Stimulated activated CD8-positive, alpha-beta memory T cell treated with anti-CD3 and anti-CD28 coated beads, Interleukin-15, amount 100 ng/mL, for 48 hours (primary cell): ENCODE results near the gene MB21D2.
"Not testable (repeated sequence)": the region's sequence is repeated elsewhere in the genome, so short reads cannot be mapped to it uniquely, and the experiment has no call there.

Experiments used
- DNase-seq, 2 donors: peaks; one replicate each; pipeline ENCODE4 v3.0.0-alpha.2; 2020; ENCODE audit warnings: low read depth in 2 of 2

The MB21D2 gene

GRCh38 chr3:192917404-192918274 is at the start of gene MB21D2:
TSS of gene MB21D2 (minus strand) at chr3:192917856. CDS start at chr3:192917840, 16 bp downstream.
- DNase-seq = peak; percentile 30 to 36

DNA sequence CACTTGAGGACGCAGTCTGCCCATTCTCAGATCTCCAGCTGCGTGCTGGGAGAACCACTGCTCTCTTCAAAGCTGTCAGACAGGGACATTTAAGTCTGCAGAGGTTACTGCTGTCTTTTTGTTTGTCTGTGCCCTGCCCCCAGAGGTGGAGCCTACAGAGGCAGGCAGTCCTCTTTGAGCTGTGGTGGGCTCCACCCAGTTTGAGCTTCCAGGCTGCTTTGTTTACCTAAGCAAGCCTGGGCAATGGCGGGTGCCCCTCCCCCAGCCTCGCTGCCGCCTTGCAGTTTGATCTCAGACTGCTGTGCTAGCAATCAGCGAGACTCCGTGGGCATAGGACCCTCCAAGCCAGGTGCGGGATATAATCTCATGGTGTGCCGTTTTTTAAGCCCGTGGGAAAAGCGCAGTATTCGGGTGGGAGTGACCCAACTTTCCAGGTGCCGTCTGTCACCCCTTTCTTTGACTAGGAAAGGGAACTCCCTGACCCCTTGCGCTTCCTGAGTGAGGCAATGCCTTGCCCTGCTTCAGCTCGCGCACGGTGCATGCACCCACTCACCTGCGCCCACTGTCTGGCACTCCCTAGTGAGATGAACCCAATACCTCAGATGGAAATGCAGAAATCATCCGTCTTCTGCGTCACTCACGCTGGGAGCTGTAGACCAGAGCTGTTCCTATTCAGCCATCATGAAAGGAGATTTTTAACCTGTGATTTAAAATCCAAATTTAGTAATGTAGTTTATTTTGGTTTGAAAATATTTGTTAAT is 47.5 kb upstream of the MB21D2 start:
- not testable (repeated sequence) for DNase-seq

- no peak for DNase-seq
Observed at GRCh38 chr3:192959773-192960172, 42.1 kb upstream of the MB21D2 start.

GRCh38 chr3:192958219-192958872 is 40.7 kb upstream of the MB21D2 start:
- DNase-seq = no peak

GRCh38 chr3:192957441-192958021 is 39.9 kb upstream of the MB21D2 start:
- DNase-seq = peak in 1 of 2 donors; percentile 24

GRCh38 chr3:192953926-192954325 is 36.3 kb upstream of the MB21D2 start:
- DNase-seq = no peak

DNA sequence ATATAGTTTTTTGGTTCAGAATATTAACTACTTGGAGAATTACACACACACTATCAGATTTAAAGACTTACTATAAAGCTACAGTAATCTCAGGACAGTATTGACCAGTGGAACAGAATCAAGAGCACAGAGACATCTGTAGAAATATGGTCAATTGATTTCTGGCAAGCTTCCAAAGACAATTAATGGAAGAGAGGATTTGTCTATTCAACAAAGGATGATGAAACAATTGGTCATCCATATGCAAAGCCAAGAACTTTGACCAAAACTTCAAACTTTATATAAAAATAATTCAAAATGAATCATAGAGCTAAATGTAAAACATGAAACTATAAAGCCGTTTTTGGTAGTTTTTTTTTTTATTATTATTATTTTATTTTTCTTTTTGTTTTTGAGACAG is 29.8 kb upstream of the MB21D2 start:
- DNase-seq = no peak

DNA sequence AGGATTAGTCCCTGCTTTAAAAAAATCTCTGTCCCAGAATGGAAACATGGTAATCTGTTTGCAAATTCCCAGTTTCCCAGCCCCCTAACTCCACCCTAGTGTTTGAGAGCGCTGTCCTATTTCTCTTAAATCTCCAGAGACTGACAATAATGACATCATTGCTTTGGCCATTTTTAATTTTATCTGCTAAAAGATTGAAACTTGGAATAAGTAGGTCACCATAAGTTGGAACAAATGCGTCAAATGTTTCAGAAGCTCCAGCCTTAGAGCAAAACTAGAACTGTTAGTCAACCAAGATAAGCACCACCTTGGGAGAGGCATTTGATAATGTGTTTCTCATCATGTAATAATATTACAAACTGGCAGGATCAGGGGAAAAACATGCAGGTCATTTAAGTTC is 25.7 kb upstream of the MB21D2 start:
- no peak for DNase-seq

- DNase-seq = no peak
Observed at GRCh38 chr3:192942625-192943024, 25.0 kb upstream of the MB21D2 start.

- DNase-seq = no peak
Observed at GRCh38 chr3:192940129-192940528, 22.5 kb upstream of the MB21D2 start.

GRCh38 chr3:192935441-192935840 is 17.8 kb upstream of the MB21D2 start:
- DNase-seq = no peak

GRCh38 chr3:192933779-192934460 is 16.3 kb upstream of the MB21D2 start:
- no peak for DNase-seq

- DNase-seq = no peak
Observed at GRCh38 chr3:192933259-192933658, 15.6 kb upstream of the MB21D2 start.

DNA sequence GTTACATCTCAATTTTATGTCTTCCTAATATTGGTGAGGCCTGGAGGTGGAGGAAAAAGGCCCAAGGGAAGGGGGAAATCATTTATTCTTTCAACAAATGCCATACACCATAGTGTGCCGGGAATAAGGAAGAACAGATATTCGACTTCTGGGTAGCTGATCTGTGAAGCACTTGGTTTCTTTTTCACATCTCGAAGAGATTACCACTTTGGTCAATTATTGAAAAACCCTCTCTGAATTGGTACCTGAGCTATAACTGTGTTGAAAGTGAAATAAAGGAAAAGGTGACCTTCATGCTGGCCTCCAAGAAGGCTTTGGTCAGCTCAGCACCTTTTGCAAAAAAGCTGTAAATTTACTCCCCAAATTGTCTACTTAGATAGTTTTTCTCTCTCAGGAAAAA is 14.2 kb upstream of the MB21D2 start:
- no peak for DNase-seq

DNA sequence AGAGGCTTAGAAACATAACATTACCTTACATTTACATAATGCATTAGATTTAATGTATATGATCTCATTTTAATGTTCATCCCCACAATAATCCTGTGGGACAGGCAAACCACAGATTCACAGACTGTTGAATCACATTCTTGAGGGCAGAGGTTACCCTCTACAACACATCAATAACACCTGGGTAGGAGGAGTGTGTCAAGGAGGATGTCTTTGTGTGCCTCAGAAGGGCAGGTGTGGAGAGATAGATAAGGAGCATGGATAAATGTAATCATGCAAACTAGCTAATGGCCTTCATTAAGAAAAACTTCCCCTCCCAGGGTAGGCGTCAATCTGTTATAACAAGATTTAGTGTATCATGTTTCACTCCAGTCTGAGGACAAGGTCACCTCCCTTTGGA is 12.9 kb upstream of the MB21D2 start:
- DNase-seq = no peak

- DNase-seq = no peak
Observed at GRCh38 chr3:192929755-192930547, 12.3 kb upstream of the MB21D2 start.

GRCh38 chr3:192929146-192929545 is 11.5 kb upstream of the MB21D2 start:
- no peak for DNase-seq

DNA sequence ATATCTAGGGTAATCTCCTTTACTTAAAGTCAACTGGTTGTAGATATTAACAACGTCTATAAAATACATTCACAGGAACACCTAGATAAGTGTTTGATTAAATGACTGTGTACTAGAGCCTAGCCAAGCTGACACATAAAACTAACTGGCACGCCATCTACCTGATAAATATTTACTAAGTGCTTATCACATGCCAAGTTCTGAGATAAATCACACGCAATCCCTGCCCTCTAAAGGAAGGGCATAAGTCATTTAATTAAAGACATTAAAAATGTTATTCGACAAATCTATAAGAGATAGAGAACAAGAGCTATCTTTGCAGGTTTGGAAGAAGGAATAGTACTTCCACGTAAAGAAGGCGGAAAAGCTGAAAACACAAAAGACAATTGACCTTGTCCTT is 11.1 kb upstream of the MB21D2 start:
- DNase-seq = no peak

- DNase-seq = no peak
Observed at GRCh38 chr3:192928016-192928415, 10.4 kb upstream of the MB21D2 start.

- no peak for DNase-seq
Observed at GRCh38 chr3:192927016-192927415, 9.4 kb upstream of the MB21D2 start.

- no peak for DNase-seq
Observed at GRCh38 chr3:192923731-192924130, 6.1 kb upstream of the MB21D2 start.
